NCI-H146 treated with DMSO at 0.1 percent for 48 hours (cell line): Measurements from ENCODE around the gene PLSCR4.
"Not testable (repeated sequence)": the region's sequence is repeated elsewhere in the genome, so short reads cannot be mapped to it uniquely, and the experiment has no call there.

ENCODE experiments used
- DNase-seq: peaks from one replicate; lab custom pipeline; 2025; ENCODE audit not compliant: unreplicated experiment; lab: John Stamatoyannopoulos, UW

The PLSCR4 gene

GRCh38 chr3:146249921-146250320 lies 984 bp downstream of the PLSCR4 start:
- DNase-seq: no peak

- DNase-seq: no peak
Observed at GRCh38 chr3:146247911-146248310, 3.0 kb downstream of the PLSCR4 start.

- DNase-seq: no peak
Observed at GRCh38 chr3:146246526-146246925, 4.4 kb downstream of the PLSCR4 start.

- no peak for DNase-seq
Observed at GRCh38 chr3:146243559-146243958, 7.3 kb downstream of the PLSCR4 start.

- no peak for DNase-seq
Observed at GRCh38 chr3:146241523-146242240, 9.2 kb downstream of the PLSCR4 start.

- DNase-seq: no peak
Observed at GRCh38 chr3:146233487-146233886, 17.4 kb downstream of the PLSCR4 start.

GRCh38 chr3:146227486-146227885 lies 23.4 kb downstream of the PLSCR4 start:
- DNase-seq: no peak

- DNase-seq: no peak
Observed at GRCh38 chr3:146226881-146227280, 24.0 kb downstream of the PLSCR4 start.

- not testable (repeated sequence) for DNase-seq
Observed at GRCh38 chr3:146225458-146225857, 25.4 kb downstream of the PLSCR4 start.

- DNase-seq: no peak
Observed at GRCh38 chr3:146223401-146224373, 27.2 kb downstream of the PLSCR4 start.

GRCh38 chr3:146222204-146223046 lies 28.5 kb downstream of the PLSCR4 start:
- DNase-seq: no peak

GRCh38 chr3:146221276-146221675 lies 29.6 kb downstream of the PLSCR4 start:
- DNase-seq: no peak

GRCh38 chr3:146218880-146219866 lies 31.7 kb downstream of the PLSCR4 start:
- DNase-seq: peak; percentile 22

- no peak for DNase-seq
Observed at GRCh38 chr3:146217324-146217723, 33.6 kb downstream of the PLSCR4 start.

GRCh38 chr3:146214493-146214892 lies 36.4 kb downstream of the PLSCR4 start:
- no peak for DNase-seq

GRCh38 chr3:146209371-146209770 lies 41.5 kb downstream of the PLSCR4 start:
- DNase-seq: no peak

GRCh38 chr3:146203776-146204175 lies 47.1 kb downstream of the PLSCR4 start:
- no peak for DNase-seq

GRCh38 chr3:146200461-146201220 lies 50.3 kb downstream of the PLSCR4 start:
- no peak for DNase-seq

- no peak for DNase-seq
Observed at GRCh38 chr3:146199762-146200161, 51.1 kb downstream of the PLSCR4 start.
